GOT3 (cell line): ENCODE measurements around the gene CHPT1.

Experiments used
- DNase-seq: peaks from one replicate; lab custom pipeline; 2025; ENCODE audit warnings: mixed read lengths; lab: John Stamatoyannopoulos, UW

CHPT1 gene

DNA sequence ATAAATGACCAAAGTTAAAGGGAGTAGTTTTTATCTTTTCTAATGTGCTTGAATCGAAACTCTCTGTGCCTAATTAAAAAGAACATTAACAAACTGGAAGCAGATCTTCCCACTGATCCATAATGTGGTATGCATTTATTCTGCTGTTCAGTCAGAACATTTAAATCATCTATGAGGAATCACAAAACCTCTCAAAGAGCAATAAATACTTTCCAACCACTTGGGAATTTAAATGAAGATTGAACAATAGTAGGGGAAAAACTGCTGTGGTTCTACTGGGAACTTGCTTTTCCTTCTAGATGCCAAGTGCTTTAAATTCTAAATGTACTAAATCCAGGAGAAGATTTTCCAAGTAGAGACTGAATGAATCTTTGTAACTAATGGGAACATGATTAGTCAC, 12.3 kb upstream of the CHPT1 start:
- DNase-seq: no peak

DNA sequence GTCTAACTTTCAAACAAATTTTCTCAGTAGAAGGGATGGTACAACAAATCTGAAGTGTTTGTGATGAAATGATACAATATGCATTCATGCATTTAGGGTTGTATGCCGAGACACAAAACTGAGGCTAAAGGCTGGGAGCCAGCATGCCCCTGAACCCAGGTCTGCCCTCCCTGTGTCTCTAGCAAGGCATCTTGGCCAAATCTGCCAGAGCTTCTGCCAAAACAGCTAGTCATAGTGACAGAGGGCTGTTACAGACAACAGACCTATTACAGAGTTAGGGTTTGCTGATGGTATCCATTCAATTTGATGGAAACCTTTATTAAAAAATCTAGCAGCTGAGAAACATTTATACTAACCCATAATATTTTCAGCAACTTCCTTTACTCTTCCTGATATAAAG, 11.3 kb upstream of the CHPT1 start:
- DNase-seq: no peak

DNA sequence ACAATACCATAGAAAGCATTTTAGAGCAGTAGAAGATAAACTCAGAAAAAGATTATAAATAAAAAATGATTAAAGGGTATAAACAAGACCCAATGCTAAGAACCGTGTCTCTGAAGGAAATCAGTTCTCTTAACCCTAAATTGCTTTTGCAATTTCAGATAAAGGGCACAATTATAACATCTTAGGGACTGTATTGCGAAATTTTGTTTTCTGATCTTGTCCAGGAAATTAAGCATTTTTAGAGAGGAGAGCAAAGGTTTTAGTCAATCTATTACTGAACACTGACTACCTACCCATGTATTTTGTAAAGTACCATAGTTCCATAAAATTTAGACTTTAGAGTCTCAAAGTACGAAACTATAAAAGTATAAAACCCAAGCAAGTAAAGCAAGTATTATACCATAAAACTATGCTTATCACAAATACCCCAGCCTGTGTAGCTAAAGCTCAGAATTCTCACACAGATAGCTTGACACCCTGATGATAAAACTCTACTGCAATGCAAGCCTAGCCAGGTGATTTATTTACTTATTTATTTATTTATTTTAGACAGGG, 6.8 kb upstream of the CHPT1 start:
- DNase-seq: no peak

DNA sequence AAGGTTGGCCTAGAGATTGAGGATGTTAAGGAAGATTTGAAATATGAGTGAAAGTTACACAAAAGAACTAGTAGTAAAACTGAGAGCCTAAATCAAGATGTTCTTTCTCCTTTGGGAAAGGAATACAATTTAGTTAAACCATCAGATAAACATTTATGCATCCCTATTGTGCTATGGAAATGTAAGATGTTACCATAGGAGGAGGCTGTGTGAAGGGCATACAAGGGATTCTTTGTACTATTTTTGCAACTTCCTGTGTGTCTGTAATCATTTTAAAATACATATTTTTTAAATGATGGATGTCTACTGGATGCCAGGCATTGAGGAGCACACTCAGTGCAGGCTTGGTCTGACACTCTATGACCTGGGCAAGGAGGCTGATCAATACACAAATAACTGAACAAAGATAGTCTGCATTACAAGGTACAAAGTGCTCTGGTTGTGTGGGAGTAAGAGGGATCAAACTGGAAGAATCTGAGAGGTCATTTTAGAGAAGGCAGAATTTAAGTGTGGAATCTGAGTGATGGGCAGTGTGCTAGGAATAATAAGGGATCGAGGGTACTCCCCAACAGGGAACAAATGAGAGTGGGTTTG, 5.8 kb upstream of the CHPT1 start:
- DNase-seq: no peak

DNA sequence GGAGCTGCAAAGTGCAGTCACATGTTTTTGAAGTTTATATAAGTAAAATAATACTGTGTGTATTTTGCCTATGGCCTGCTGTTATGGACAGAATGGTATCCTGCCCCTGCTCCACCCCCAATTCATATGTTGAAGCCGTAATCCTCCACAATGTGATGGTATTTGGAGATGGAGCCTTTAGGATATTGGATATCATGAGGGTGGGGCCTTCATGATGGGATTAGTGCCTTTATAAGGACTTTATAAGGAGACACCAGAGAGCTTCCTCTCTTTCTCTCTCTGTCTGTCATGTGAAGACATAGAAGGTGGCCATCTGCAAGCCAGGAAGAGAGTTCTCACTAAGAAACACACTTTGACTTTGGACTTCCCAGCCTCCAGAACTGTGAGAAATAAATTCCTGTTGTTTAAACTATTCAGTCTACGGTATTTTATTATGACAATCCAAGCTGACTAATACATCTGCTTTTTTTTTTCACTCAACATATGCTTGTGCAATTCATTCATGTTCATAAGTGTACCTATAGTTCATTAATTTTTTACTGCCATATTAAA, 3.1 kb upstream of the CHPT1 start:
- DNase-seq: no peak

DNA sequence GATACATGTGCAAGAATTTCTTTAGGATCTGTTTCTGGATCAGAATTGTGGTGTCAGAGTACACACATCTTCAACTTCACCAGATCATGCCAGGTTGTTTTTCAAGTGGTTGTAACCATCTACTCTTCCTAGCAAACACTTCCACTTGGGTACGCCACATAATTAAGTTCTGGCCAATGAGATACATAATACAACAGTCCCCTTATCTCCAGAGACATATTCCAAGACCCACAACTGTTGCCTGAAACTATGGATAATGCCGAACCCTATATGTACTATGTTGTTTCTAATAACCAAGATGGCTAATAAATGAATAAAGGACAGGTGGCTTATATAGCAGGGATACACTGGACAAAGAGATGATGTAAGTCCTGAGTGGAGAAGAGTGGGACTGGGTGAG, 2.5 kb upstream of the CHPT1 start:
- no peak for DNase-seq

DNA sequence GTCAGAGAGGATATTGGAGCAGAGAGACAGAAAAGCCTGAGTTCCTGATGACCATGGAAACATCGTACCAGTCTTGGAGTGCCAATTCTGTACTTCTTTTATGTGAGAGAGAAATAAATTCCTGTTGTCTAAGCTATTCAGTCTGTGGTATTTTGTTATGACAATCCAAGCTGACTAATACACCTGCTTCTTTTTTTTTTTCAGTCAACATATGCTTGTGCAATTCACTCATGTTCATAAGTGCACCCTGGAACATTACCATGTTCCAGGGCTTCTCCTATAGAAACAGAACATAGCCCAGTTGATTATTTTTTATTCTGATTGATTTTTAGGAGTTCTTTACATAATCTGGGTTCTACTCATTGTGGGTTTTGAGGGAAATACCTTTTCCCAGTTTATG, 1.7 kb upstream of the CHPT1 start:
- no peak for DNase-seq

DNA sequence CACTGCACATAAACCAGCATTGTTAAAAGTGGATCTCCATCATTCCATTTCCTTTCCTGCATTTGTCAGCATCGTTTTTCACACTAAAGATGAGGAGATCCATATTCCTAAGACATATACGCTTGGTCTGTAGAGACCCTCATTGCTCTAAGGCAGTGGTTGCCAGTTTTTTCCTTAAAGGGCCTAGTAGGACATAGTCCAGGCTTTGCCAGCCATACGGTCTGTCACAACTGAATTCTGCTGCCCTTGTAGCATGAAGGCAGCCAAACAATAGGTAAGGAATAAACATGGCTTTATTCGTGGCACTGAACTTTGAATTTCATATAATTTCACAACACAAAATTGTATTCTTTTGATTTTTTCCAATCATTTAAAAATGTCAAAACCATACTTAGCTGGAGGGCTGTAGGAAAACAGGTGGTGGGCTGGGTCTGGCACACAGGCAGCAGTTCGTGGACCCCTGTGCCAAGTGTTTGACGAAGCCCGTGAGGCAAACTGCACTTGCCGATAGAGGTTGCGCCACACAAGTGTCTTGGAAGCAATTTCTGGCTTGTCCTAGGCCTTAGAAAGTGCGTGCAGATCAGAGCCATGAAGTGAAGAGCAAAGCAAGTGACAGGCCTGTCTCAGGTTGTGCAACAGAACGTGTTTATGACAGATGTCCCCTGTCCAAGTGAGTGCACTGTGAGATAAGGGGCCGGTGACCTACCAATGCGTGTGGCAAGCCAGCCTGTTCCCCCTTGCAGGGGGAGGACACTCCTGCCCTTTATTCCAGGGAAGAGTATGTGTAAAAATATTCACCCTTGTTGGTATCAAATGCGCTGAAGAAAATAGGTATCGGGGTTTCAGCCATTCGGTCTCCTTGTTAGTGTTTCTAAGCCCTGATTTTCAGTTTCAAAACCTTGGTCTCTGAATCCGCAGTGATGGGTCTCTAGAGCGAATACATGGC, 916 bp upstream of the CHPT1 start:
- no peak for DNase-seq

DNA sequence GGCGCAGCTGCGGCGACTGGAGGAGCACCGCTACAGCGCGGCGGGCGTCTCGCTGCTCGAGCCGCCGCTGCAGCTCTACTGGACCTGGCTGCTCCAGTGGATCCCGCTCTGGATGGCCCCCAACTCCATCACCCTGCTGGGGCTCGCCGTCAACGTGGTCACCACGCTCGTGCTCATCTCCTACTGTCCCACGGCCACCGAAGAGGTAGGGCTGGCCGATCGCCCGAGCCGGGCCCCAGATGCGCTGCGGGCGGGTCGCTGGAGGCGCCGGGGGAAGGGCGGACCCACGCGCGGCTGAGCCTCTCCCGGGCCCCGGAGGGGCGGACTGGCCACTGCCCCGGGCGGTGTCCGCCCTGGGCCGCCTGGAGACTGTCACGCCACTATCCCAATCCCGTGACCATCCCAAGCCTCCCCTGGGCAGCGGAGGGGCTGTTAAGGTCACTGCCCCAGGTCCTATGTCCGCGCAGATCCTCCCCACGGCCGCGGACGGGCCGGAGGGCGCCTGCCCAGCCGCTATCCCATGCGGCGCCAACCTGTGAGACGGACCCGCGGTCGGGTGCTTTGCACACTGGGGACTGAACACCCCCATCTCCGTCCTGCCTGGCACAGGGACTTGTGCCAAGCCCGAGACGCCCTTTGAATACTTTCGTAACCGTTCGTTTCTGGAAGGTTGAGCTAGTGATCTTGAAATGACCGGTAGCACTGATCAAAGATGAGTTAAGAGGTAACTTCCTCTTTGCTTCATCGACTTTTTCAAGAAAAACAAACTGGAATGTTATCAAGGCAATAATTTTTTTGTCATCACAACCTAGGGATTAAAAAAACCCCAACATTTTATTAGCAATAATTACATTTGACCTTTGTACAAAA, 725 bp downstream of the CHPT1 start:
- DNase-seq: peak; percentile 10

DNA sequence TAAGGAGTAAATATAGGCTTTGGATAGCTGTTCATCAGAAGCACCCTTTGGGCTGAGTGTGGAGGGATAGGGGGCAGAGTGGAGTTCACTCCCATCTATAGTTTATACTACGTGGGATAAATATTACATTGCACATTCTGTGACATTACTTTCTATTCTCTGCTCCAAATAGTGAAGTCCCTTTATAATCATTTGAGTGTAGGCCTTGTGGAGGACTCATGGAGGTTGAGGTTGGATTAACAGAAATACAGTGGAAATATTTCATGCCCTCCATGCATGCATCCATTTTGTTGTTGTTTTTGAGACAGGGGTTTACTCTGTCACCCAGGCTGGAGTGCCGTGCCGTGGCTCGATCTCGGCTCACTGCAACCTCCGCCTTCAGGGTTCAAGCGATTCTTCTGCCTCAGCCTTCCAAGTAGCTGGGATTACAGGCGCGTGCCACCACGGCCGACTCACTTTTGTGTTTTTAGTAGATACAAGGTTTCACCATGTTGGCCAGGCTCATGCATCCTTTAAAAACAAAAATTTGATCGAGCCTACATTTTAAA, 1.4 kb downstream of the CHPT1 start:
- DNase-seq: no peak

DNA sequence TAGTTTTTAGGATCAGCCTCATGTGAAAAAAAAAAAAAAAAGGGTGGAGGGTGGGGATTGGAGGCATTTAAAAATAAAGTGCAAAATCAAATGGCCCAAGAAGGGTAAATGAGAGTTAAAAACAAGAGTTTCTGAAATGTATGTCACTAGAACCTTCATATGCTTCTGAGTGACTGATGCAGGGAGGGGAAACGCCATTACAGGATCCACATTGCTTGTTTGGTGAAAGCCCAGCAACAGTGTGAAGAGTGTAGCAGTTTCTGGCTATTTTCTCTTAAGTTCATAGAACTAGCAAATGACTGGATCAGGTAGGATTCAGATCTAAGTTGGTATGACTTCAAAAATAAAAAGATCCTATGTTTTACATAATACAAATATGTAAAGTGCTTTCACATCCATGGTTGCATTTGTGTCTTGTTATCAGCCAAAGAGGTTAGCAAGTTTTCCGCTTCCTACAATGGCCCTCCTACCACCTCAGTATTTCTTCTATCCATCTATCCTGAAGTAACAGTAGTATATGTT, 2.9 kb downstream of the CHPT1 start:
- no peak for DNase-seq

DNA sequence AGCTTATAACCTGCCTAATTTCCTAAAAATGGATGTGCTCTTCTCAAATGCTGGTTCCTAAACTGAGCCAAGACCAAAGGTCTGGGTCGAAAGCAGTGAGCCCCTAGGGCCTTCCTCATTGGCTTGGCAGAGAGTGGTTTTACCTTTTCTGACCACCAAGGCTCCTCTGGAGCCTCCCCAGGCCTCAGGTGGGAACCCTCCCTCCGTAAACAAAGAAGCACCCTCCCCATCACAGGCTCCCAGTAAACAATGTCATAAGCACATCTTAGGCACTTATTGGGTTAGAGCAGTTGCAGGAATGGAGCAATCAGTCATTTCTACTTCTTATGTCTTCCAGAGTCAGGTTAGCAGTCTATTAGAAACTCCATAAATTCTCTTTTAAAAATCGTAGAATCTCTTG, 6.0 kb downstream of the CHPT1 start:
- DNase-seq: no peak

DNA sequence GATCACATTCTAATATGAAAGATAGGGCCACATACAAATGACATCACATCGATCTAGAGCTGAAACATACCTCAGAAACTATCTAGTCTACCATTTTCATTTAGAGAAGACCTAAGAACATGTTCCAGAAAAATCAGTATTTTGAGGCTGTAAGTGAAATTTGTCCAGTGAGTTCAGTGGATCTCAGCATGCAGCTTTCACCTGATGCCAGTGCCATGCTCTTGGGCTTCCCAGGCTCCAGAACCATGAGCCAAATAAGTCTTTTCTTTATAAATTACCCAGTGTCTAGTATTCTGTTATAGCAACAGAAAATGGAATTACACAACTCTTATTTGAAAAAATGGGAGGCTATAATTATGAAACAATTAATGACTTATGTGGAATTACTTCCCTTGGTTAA, 9.0 kb downstream of the CHPT1 start:
- DNase-seq: no peak

DNA sequence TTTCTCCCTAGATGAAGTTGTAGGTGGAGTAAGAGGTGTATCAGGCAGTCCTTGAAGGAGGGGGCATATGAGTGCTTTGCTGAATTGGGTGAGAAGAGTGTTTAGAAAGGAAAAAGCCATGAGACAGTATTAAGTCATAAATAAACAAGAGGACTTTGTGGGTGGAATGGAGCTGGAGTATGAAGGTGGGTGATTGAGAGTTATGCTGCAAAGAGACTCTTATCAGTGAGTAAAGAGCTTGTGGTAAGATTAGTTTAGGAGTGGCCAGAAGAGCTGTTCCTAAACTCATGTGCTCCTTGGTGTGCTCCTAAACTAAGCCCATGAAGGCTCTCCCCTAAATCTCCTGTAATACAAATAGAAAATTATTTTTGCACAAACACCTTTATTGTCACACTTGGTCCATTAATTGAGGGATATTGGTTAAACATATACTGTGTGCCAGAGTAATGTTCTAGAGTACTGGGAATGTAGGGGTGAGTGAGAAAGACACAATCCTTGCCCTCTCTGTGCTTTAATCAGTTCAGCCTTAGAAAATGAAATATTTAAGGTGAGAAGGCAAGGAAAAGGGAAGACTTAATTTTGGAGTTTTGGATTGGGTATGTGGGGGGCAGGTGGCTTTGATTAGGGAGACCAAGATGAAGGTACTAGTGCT, 9.8 kb downstream of the CHPT1 start:
- no peak for DNase-seq

DNA sequence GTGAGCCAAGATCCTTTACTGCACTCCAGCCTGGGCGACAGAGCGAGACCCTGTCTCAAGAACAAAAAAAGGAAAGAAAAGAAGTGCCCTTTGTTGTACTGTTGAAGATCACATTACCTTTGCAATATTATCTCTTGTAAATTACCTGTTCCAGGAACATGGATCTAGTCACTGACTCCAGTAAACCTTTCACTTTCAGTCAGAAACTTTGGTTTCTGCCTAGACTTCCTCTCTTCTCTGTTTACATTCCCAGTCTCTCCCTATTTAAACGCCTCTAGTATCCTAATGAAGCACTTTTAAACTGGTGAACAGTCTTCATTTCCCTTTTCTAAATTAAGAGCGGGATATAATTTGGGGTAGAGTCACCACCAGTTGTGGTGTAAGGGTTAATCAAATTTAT, 12.8 kb downstream of the CHPT1 start:
- DNase-seq: no peak

DNA sequence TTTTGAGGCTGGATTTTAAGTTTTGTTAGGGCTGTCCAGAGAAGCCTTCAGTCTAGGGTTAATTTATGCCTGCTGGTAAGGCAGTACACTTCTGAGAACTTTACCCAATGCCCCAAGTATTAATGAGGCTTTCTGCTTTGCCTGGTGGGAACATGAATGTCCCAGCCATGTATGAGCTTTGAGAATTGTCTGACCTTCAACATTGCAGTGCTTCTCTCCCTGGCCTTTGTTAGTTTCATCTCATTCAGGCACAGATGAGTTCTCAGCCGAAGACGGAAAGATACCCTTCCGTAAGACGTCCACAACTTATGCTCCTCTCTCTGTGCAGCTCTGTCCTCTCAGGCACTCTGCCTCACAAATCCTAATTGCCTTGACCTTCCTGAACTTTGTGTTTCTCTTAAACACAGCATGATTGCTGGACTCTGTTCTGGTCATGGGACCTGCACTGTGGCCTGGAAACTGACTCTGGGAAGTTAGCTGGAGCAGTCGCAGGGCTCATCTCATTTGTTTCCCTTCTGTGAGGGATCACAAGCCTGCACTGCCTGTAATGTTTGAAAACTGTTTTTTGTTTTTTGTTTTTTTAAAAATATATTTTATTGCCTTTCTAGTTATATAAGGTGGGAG, 15.7 kb downstream of the CHPT1 start:
- no peak for DNase-seq

DNA sequence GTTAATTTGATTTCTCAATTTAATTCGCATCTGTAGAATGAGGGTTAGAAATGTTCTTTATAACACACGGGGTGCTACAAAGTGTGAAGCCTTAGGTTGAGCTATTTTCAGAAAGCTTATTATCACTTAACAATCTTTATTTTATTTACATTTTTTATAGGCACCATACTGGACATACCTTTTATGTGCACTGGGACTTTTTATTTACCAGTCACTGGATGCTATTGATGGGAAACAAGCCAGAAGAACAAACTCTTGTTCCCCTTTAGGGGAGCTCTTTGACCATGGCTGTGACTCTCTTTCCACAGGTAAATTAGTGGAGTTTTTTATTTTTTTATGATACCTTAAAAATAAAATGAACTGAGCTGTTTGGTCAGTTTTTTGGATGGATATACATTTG, 16.5 kb downstream of the CHPT1 start:
- no peak for DNase-seq

DNA sequence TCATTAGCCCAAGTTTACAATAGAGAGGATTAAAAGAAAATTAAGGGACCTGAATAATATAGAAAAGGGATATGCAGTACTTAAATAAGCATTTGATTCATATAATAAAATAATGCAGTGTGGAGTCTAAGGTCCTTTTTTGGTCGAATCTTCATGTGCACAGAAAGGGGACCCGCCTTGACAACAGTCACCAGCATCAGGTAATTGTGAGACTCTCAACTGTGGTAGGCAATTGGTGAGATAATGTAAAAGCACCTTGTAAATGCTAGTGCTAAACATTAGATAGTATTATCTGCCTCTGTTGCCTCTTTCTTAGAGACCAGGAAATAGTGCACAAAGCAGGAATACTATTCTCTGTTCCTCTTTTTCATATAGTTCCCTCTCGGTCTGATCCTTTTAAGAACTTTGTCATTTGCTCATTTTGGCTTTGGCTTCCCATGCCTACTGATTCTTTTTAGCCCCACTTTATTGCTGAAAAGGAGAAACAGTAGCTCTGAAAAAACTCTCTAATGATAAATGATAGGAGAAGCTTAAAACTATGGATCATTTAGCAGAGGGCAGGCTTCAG, 17.5 kb downstream of the CHPT1 start:
- DNase-seq: no peak

DNA sequence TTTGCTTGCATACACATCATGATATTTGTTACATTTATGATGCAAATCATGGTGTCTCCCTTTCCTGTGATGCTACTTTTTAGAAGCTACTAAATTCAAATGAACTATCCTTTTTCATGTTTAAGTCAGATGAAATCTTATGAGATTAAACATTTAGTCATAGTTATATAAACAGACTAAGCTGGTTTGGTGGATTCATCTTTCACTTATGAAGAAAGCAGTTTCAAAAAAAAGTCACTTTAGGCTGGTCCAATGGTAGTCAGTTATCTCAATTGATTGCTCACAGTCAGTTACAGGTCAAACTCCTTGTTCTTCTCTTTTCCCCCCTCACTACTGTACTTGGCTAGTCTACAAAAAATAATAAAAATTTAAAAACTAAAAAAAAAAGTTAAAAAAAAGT, 22.1 kb downstream of the CHPT1 start:
- no peak for DNase-seq

DNA sequence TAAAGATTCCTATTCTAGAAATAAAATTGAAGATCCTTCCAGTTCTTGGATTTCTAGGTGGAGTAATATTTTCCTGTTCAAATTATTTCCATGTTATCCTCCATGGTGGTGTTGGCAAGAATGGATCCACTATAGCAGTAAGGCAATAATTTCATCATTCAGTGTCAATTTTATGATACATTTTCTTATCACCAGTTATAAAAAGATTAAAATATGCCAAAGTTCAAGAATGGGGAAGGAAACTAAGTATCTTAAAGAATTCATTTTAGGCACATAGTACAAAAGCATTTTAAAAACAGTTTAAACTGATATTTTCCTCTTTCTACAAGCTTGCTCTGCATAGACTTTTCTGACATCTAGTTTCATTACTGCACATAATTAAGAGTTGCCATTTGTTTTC, 22.7 kb downstream of the CHPT1 start:
- DNase-seq: no peak
